ENCODE data around the gene HNRNPH2. TPM values are rescaled to one million over a fixed set of nuclear protein-coding genes. Genes with fewer than 3 reads are reported as not detected.

Gene HNRNPH2
- total and polyA plus RNA-seq, 10 of the 15 experiments (the other 5 are each of a cell fraction or from before 2014, with no cell fraction given) = 34.5 to 102 (median 61.4) TPM

DNA sequence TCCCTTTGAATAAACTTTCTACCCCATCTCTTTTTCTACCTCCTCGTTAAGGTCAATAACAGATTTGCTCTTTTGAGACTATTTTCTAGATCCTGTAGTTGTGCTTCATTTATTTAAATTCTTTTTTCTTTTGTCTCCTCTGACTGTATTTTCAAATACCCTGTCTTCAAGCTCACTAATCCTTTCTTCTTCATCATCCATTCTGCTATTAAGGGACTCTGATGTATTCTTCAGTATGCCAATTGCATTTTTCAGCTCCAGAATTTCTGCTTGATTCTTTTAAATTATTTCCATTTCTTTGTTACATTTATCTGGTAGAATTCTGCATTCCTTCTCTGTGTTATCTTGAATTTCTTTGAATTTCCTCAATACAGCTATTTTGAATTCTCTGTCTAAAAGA, 41.3 kb downstream of the HNRNPH2 start (continued):
- TF ChIP-seq, protein P1, sequence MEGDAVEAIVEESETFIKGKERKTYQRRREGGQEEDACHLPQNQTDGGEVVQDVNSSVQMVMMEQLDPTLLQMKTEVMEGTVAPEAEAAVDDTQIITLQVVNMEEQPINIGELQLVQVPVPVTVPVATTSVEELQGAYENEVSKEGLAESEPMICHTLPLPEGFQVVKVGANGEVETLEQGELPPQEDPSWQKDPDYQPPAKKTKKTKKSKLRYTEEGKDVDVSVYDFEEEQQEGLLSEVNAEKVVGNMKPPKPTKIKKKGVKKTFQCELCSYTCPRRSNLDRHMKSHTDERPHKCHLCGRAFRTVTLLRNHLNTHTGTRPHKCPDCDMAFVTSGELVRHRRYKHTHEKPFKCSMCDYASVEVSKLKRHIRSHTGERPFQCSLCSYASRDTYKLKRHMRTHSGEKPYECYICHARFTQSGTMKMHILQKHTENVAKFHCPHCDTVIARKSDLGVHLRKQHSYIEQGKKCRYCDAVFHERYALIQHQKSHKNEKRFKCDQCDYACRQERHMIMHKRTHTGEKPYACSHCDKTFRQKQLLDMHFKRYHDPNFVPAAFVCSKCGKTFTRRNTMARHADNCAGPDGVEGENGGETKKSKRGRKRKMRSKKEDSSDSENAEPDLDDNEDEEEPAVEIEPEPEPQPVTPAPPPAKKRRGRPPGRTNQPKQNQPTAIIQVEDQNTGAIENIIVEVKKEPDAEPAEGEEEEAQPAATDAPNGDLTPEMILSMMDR (IDR thresholded peaks at IDR 0.05 in 2 of 3, conservative IDR thresholded peaks at IDR 0.05 in 1 of 3; ENCODE audit: control insufficient read depth in 2 of 3, extremely low read depth in 1 of 3, insufficient read depth in 1 of 3, low read depth in 3 of 3, low read length in 3 of 3) = no peak
- no peak for TF ChIP-seq BCL11A (IDR thresholded peaks at IDR 0.05; ENCODE audit: low read depth, low read length)
- no peak for TF ChIP-seq NFYA (IDR thresholded peaks at IDR 0.05; ENCODE audit: borderline replicate concordance, low read depth, low read length)
- no peak for TF ChIP-seq NFYB (IDR thresholded peaks at IDR 0.05; ENCODE audit: insufficient read depth, low read depth, low read length)
- TF ChIP-seq, protein P2, sequence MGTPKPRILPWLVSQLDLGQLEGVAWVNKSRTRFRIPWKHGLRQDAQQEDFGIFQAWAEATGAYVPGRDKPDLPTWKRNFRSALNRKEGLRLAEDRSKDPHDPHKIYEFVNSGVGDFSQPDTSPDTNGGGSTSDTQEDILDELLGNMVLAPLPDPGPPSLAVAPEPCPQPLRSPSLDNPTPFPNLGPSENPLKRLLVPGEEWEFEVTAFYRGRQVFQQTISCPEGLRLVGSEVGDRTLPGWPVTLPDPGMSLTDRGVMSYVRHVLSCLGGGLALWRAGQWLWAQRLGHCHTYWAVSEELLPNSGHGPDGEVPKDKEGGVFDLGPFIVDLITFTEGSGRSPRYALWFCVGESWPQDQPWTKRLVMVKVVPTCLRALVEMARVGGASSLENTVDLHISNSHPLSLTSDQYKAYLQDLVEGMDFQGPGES (IDR thresholded peaks at IDR 0.05) = no peak
- TF ChIP-seq MYB (IDR thresholded peaks at IDR 0.05; ENCODE audit: borderline replicate concordance, low read depth, low read length) = no peak
- no peak for TF ChIP-seq EP300 (IDR thresholded peaks at IDR 0.05; ENCODE audit: borderline replicate concordance in 1 of 2, control insufficient read depth in 1 of 2, low read depth in 2 of 2, low read length in 2 of 2)
- no peak for TF ChIP-seq BHLHE40 (IDR thresholded peaks at IDR 0.05; ENCODE audit: borderline replicate concordance in 1 of 2, low read depth in 2 of 2, low read length in 1 of 2)
- TF ChIP-seq TARDBP (IDR thresholded peaks at IDR 0.05; ENCODE audit: borderline replicate concordance) = no peak

DNA sequence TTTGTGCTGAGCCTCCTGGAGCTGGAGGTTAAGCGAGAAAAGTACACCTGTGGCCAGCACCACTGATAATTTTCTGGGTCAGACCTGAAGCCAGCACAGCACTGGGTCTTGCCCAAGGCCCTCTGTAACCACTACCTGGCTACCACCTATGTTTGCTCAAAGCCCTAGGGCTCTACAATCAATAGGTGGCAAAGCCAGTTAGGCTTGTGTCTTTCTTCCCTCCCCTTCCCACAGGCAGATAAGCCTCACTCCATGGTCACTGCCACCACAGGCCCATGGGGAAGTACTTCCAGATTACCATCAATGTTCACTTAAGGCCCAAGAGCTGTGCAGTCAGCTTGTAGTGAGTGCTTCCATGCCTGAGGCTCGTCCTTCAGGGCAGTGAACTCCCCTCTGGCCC, 42.1 kb downstream of the HNRNPH2 start:
- no peaks in the 10 kb centered on the region for H3K27me3 ChIP-seq (replicated peaks in 1 of 2; ENCODE audit: control insufficient read depth in 2 of 2, insufficient read depth in 2 of 2, low read length in 1 of 2)
- ATAC-seq (no peak), FAIRE-seq (no peak), DNase-seq (ENCODE audit: low read depth, low spot score) (no peak)
- H2AFZ ChIP-seq (ENCODE audit: control insufficient read depth, low read depth, low read length) = no peak overlapping the region
- 37% methylated on average over 2 of the region's 2 CpGs for WGBS (ENCODE audit: insufficient coverage, insufficient replicate concordance, low lambda C conversion rate, missing lambda C conversion rate)
- H3K36me3 ChIP-seq (ENCODE audit: control insufficient read depth in 2 of 2, insufficient read depth in 2 of 2, low read length in 1 of 2) = no peaks in the 10 kb centered on the region
- ChIA-PET CTCF (interaction anchor here (1.0 kb wide), 1 partner anchor 37 kb away, joined by 3 read pairs; no protein-coding TSS in a partner anchor), SMC1A (ENCODE audit: uncharacterized antibody, unreplicated experiment) (no interaction called here), POLR2A (interaction anchor here (0.6 kb wide), 1 partner anchor 360 kb away, joined by 3 read pairs; no protein-coding TSS in a partner anchor), RAD21 (ENCODE audit: unreplicated experiment) (no interaction called here)
- H3K79me2 ChIP-seq (ENCODE audit: control insufficient read depth, insufficient read depth, low read length) = no peaks in the 10 kb centered on the region
- no TSS peak for BruUV-seq (replicated peaks)
- H3K27ac ChIP-seq (ENCODE audit: control insufficient read depth, insufficient read depth) = no peak overlapping the region
- no peak overlapping the region for H3K9ac ChIP-seq (ENCODE audit: control insufficient read depth, insufficient read depth, low read length)
- no peaks in the 10 kb centered on the region for H3K4me1 ChIP-seq (ENCODE audit: control insufficient read depth, insufficient read depth, low read length)
- in situ Hi-C loops (cut with MboI) (no loop called here), intact Hi-C loops (cut with micrococcal nuclease; ENCODE audit: unreplicated experiment) (no loop called here)
- no peaks in the 10 kb centered on the region for H3K9me3 ChIP-seq (replicated peaks; ENCODE audit: control insufficient read depth, insufficient read depth, low read length)
- no peak overlapping the region for H3K4me3 ChIP-seq
- no peaks in the 10 kb centered on the region for H4K20me1 ChIP-seq (ENCODE audit: control insufficient read depth, insufficient read depth)
- H3K4me2 ChIP-seq (ENCODE audit: control insufficient read depth, insufficient read depth) = no peak overlapping the region
- TF ChIP-seq PML (IDR thresholded peaks at IDR 0.05; ENCODE audit: low read length) (no peak), RB1 (IDR thresholded peaks at IDR 0.05; ENCODE audit: borderline replicate concordance) (no peak), SUPT20H (IDR thresholded peaks at IDR 0.05; ENCODE audit: borderline replicate concordance, control insufficient read depth, low read depth, low read length) (no peak), POU2F2 (IDR thresholded peaks at IDR 0.05; ENCODE audit: borderline replicate concordance, low read depth, low read length) (no peak), LARP7 (IDR thresholded peaks at IDR 0.05) (no peak), NBN (IDR thresholded peaks at IDR 0.05) (no peak)
- TF ChIP-seq, protein P3, sequence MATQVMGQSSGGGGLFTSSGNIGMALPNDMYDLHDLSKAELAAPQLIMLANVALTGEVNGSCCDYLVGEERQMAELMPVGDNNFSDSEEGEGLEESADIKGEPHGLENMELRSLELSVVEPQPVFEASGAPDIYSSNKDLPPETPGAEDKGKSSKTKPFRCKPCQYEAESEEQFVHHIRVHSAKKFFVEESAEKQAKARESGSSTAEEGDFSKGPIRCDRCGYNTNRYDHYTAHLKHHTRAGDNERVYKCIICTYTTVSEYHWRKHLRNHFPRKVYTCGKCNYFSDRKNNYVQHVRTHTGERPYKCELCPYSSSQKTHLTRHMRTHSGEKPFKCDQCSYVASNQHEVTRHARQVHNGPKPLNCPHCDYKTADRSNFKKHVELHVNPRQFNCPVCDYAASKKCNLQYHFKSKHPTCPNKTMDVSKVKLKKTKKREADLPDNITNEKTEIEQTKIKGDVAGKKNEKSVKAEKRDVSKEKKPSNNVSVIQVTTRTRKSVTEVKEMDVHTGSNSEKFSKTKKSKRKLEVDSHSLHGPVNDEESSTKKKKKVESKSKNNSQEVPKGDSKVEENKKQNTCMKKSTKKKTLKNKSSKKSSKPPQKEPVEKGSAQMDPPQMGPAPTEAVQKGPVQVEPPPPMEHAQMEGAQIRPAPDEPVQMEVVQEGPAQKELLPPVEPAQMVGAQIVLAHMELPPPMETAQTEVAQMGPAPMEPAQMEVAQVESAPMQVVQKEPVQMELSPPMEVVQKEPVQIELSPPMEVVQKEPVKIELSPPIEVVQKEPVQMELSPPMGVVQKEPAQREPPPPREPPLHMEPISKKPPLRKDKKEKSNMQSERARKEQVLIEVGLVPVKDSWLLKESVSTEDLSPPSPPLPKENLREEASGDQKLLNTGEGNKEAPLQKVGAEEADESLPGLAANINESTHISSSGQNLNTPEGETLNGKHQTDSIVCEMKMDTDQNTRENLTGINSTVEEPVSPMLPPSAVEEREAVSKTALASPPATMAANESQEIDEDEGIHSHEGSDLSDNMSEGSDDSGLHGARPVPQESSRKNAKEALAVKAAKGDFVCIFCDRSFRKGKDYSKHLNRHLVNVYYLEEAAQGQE (IDR thresholded peaks at IDR 0.05; ENCODE audit: low read depth, low read length) = no peak
